ENCODE data around the gene GPC6. TPM values are rescaled to one million over a fixed set of nuclear protein-coding genes. Genes with fewer than 3 reads are reported as not detected.
A peak's percentile ranks its signal among the peaks of the same experiment; 100 is the strongest.

The GPC6 gene
- polyA plus RNA-seq, 1 of the 3 experiments (the other 2 are of a cell fraction), result 6.7 TPM

DNA sequence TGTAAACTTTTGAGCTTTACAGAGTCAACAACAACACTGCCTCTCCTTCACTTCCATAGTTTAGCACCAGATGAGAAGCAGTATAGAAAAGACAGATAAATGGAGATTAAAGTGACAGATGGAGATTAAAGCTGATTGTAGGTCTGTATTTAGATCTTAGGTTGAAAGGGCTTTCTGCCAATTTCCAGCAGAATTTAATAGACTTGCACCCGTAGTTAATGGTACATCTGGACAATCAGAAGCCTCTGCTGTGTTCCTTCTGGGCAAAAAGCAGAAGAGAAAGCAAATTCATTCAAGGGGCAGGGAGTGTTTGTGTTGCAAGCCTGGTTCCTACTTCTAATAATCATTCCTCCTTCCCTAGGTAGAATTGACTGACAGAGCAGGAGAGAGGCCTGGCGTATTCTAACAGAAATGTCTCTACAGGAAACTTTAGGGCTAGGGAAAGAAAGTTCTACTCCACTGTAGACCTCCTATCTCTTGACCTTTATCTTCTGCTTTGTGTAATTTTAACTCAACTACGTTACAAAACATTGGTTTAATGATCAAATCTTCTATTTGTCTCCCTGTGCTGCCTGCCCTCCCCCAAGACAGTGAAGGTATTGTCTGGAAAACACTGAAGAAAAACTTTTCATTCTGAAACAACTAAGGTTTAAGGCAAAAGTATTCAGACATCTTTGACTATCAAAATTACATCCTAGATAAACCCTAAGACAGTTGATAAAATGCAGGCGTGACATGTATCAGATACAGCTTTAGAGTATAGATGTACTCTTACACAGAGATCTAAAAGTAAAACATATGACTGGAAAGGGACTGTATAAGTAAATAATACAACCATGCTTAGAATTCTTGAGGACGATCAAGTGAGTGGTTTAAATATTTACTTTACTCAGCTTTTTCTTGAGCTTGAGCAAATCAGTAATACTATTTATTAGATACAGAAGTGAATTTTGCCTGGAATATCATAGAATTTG is 44.4 kb downstream of the GPC6 start (continued):
- TF ChIP-seq, protein P1, sequence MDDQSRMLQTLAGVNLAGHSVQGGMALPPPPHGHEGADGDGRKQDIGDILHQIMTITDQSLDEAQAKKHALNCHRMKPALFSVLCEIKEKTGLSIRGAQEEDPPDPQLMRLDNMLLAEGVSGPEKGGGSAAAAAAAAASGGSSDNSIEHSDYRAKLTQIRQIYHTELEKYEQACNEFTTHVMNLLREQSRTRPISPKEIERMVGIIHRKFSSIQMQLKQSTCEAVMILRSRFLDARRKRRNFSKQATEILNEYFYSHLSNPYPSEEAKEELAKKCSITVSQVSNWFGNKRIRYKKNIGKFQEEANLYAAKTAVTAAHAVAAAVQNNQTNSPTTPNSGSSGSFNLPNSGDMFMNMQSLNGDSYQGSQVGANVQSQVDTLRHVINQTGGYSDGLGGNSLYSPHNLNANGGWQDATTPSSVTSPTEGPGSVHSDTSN (IDR thresholded peaks at IDR 0.05), result no peak; the same call in 1 of the 2 replicates
- TF ChIP-seq SIN3A (IDR thresholded peaks at IDR 0.05; ENCODE audit: borderline replicate concordance, low read depth, low read length) (no peak), FOXJ3 (CRISPR knock-in tag; IDR thresholded peaks at IDR 0.05) (peak; percentile 80), RFX5 (IDR thresholded peaks at IDR 0.05; ENCODE audit: low read length) (no peak), MEF2A (IDR thresholded peaks at IDR 0.05; ENCODE audit: borderline replicate concordance, low read depth) (no peak), RXRA (IDR thresholded peaks at IDR 0.05; ENCODE audit: borderline replicate concordance, low read depth) (no peak), JUND (IDR thresholded peaks at IDR 0.05) (no peak), GATA2 (CRISPR knock-in tag; IDR thresholded peaks at IDR 0.05) (peak; percentile 97), RCOR1 (IDR thresholded peaks at IDR 0.05; ENCODE audit: low read length) (peak; percentile 92)
- TF ChIP-seq, protein P2, sequence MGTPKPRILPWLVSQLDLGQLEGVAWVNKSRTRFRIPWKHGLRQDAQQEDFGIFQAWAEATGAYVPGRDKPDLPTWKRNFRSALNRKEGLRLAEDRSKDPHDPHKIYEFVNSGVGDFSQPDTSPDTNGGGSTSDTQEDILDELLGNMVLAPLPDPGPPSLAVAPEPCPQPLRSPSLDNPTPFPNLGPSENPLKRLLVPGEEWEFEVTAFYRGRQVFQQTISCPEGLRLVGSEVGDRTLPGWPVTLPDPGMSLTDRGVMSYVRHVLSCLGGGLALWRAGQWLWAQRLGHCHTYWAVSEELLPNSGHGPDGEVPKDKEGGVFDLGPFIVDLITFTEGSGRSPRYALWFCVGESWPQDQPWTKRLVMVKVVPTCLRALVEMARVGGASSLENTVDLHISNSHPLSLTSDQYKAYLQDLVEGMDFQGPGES (IDR thresholded peaks at IDR 0.05; ENCODE audit: low read depth, low read length), result no peak

DNA sequence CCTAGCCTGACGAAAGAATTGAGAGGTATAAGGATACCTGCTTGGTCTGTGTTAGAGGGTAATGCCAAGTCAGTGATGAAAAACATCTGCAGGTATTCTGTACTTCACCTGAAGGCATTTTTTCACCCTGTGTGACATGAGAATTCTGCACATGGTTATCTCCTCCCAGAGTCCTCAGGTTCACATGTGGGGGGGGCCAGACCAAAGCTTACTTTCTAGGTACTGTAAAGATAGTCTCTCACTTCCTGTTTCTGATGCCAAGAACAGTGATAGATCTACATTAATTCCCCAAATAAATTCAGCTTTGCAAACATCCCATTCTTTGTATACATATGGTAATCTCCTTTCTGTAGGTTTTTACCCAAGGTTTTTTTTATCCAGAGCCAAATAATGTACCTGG is 53.4 kb downstream of the GPC6 start:
- no peaks in the 10 kb centered on the region for H3K36me3 ChIP-seq (replicated peaks in 1 of 2; ENCODE audit: control insufficient read depth in 1 of 2, insufficient read depth in 2 of 2, low read length in 1 of 2)
- no peaks in the 10 kb centered on the region for H3K79me2 ChIP-seq (ENCODE audit: insufficient read depth)
- no peak overlapping the region for H3K9ac ChIP-seq
- H4K20me1 ChIP-seq (ENCODE audit: insufficient read depth), result no peaks in the 10 kb centered on the region
- no peak for DNase-seq
- WGBS (ENCODE audit: low lambda C conversion rate), result 95% methylated on average over 1 of the region's 1 CpG
- no peaks in the 10 kb centered on the region for H3K27me3 ChIP-seq (ENCODE audit: insufficient read depth)
- no peak overlapping the region for H3K27ac ChIP-seq (ENCODE audit: low read depth in 2 of 2, low read length in 1 of 2)
- no peak overlapping the region for H2AFZ ChIP-seq (ENCODE audit: low read depth)
- no peaks in the 10 kb centered on the region for H3K9me3 ChIP-seq
- H3K4me3 ChIP-seq (ENCODE audit: low read depth in 2 of 2, low read length in 1 of 2), result no peak overlapping the region
- H3F3A ChIP-seq (replicated peaks; ENCODE audit: insufficient read depth), result no peaks in the 10 kb centered on the region
- no peaks in the 10 kb centered on the region; the same call in 1 of the 2 replicates for H3K9me2 ChIP-seq
- CTCF ChIA-PET, result interaction anchor here (1.5 kb wide), 1 partner anchor 14 kb away, joined by 3 read pairs; no protein-coding TSS in a partner anchor
- peaks cover 14 to 15% of the 10 kb centered on the region in 2 experiments; a peak in 3 of 4 replicates for H3K4me1 ChIP-seq (ENCODE audit: control insufficient read depth in 1 of 2, insufficient read depth in 2 of 2, low read depth in 1 of 2, low read length in 1 of 2)
- POLR2A ChIA-PET, result no interaction called here
- H3K4me2 ChIP-seq, result no peak overlapping the region
- TF ChIP-seq, protein P3, sequence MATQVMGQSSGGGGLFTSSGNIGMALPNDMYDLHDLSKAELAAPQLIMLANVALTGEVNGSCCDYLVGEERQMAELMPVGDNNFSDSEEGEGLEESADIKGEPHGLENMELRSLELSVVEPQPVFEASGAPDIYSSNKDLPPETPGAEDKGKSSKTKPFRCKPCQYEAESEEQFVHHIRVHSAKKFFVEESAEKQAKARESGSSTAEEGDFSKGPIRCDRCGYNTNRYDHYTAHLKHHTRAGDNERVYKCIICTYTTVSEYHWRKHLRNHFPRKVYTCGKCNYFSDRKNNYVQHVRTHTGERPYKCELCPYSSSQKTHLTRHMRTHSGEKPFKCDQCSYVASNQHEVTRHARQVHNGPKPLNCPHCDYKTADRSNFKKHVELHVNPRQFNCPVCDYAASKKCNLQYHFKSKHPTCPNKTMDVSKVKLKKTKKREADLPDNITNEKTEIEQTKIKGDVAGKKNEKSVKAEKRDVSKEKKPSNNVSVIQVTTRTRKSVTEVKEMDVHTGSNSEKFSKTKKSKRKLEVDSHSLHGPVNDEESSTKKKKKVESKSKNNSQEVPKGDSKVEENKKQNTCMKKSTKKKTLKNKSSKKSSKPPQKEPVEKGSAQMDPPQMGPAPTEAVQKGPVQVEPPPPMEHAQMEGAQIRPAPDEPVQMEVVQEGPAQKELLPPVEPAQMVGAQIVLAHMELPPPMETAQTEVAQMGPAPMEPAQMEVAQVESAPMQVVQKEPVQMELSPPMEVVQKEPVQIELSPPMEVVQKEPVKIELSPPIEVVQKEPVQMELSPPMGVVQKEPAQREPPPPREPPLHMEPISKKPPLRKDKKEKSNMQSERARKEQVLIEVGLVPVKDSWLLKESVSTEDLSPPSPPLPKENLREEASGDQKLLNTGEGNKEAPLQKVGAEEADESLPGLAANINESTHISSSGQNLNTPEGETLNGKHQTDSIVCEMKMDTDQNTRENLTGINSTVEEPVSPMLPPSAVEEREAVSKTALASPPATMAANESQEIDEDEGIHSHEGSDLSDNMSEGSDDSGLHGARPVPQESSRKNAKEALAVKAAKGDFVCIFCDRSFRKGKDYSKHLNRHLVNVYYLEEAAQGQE (IDR thresholded peaks at IDR 0.05; ENCODE audit: low read depth, low read length), result no peak
- TF ChIP-seq ELF1 (IDR thresholded peaks at IDR 0.05) (no peak), TEAD4 (IDR thresholded peaks at IDR 0.05; ENCODE audit: borderline replicate concordance, insufficient read depth) (no peak), GABPA (IDR thresholded peaks at IDR 0.05; ENCODE audit: low read depth) (no peak), NFIC (IDR thresholded peaks at IDR 0.05; ENCODE audit: borderline replicate concordance) (no peak), MEF2A (IDR thresholded peaks at IDR 0.05; ENCODE audit: borderline replicate concordance, low read depth) (no peak)
- TF ChIP-seq, protein P4, sequence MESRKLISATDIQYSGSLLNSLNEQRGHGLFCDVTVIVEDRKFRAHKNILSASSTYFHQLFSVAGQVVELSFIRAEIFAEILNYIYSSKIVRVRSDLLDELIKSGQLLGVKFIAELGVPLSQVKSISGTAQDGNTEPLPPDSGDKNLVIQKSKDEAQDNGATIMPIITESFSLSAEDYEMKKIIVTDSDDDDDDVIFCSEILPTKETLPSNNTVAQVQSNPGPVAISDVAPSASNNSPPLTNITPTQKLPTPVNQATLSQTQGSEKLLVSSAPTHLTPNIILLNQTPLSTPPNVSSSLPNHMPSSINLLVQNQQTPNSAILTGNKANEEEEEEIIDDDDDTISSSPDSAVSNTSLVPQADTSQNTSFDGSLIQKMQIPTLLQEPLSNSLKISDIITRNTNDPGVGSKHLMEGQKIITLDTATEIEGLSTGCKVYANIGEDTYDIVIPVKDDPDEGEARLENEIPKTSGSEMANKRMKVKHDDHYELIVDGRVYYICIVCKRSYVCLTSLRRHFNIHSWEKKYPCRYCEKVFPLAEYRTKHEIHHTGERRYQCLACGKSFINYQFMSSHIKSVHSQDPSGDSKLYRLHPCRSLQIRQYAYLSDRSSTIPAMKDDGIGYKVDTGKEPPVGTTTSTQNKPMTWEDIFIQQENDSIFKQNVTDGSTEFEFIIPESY (IDR thresholded peaks at IDR 0.05; ENCODE audit: borderline replicate concordance, low read depth), result no peak
